Measurements from ENCODE around the gene GEN1. TPM values are rescaled to one million over a fixed set of nuclear protein-coding genes. Genes with fewer than 3 reads are reported as not detected.

The GEN1 gene
- total and polyA plus RNA-seq, 2 of the 13 experiments (the other 11 are each of a cell fraction or from before 2014, with no cell fraction given), result 9.9 to 27.1 TPM

DNA sequence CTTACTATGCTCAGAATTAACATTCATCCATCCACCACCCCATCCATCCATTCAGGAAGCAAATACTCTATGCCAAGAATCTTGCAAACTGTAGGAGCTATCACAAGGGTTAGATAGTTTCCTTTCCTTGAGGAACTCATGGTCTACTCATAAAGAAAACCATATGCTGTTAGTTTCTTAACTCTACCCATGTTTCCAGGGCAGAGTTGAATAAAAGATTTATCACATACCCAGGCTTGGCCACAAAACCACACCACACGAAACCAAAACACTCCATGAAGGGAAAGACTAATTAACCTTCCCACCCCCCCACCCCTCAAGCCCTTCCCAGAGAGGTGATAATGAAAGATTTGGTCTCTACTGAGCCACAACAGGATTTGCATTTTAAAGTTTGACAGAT, 38.6 kb downstream of the GEN1 start:
- no peak for DNase-seq (ENCODE audit: low spot score)
- ChIA-PET POLR2A (no interaction called here), CTCF (ENCODE audit: low intra/inter-chr PET ratio, low total read pairs) (no interaction called here)
- no TSS peak for BruUV-seq (replicated peaks)
- no peak for ATAC-seq
- intact Hi-C loops (cut with micrococcal nuclease; ENCODE audit: unreplicated experiment) (no loop called here), in situ Hi-C loops (cut with HindIII; ENCODE audit: extremely low pct_ligation_motif_present, low pct_unique_long_range_greater_than_20kb) (no loop called here)
- FAIRE-seq, result no peak
- H4K20me1 ChIP-seq (ENCODE audit: insufficient read depth, low read length), result no peaks in the 10 kb centered on the region
- H3K79me2 ChIP-seq (ENCODE audit: insufficient read depth, low read length), result no peaks in the 10 kb centered on the region
- H3K4me2 ChIP-seq (ENCODE audit: low read depth, low read length), result no peak overlapping the region
- TF ChIP-seq, protein P1, sequence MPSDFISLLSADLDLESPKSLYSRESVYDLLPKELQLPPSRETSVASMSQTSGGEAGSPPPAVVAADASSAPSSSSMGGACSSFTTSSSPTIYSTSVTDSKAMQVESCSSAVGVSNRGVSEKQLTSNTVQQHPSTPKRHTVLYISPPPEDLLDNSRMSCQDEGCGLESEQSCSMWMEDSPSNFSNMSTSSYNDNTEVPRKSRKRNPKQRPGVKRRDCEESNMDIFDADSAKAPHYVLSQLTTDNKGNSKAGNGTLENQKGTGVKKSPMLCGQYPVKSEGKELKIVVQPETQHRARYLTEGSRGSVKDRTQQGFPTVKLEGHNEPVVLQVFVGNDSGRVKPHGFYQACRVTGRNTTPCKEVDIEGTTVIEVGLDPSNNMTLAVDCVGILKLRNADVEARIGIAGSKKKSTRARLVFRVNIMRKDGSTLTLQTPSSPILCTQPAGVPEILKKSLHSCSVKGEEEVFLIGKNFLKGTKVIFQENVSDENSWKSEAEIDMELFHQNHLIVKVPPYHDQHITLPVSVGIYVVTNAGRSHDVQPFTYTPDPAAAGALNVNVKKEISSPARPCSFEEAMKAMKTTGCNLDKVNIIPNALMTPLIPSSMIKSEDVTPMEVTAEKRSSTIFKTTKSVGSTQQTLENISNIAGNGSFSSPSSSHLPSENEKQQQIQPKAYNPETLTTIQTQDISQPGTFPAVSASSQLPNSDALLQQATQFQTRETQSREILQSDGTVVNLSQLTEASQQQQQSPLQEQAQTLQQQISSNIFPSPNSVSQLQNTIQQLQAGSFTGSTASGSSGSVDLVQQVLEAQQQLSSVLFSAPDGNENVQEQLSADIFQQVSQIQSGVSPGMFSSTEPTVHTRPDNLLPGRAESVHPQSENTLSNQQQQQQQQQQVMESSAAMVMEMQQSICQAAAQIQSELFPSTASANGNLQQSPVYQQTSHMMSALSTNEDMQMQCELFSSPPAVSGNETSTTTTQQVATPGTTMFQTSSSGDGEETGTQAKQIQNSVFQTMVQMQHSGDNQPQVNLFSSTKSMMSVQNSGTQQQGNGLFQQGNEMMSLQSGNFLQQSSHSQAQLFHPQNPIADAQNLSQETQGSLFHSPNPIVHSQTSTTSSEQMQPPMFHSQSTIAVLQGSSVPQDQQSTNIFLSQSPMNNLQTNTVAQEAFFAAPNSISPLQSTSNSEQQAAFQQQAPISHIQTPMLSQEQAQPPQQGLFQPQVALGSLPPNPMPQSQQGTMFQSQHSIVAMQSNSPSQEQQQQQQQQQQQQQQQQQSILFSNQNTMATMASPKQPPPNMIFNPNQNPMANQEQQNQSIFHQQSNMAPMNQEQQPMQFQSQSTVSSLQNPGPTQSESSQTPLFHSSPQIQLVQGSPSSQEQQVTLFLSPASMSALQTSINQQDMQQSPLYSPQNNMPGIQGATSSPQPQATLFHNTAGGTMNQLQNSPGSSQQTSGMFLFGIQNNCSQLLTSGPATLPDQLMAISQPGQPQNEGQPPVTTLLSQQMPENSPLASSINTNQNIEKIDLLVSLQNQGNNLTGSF (CRISPR knock-in tag; IDR thresholded peaks at IDR 0.05), result no peak
- TF ChIP-seq ZNF615 (CRISPR knock-in tag; IDR thresholded peaks at IDR 0.05; ENCODE audit: borderline replicate concordance), result no peak
- TF ChIP-seq KDM5A (IDR thresholded peaks at IDR 0.05; ENCODE audit: borderline replicate concordance, low read length), result no peak
- no peak for TF ChIP-seq SRSF1 (optimal IDR thresholded peaks at IDR 0.05; ENCODE audit: low read depth, low read length)
- TF ChIP-seq ZNF383 (CRISPR knock-in tag; IDR thresholded peaks at IDR 0.05; ENCODE audit: borderline replicate concordance), result no peak
- TF ChIP-seq, protein P2, sequence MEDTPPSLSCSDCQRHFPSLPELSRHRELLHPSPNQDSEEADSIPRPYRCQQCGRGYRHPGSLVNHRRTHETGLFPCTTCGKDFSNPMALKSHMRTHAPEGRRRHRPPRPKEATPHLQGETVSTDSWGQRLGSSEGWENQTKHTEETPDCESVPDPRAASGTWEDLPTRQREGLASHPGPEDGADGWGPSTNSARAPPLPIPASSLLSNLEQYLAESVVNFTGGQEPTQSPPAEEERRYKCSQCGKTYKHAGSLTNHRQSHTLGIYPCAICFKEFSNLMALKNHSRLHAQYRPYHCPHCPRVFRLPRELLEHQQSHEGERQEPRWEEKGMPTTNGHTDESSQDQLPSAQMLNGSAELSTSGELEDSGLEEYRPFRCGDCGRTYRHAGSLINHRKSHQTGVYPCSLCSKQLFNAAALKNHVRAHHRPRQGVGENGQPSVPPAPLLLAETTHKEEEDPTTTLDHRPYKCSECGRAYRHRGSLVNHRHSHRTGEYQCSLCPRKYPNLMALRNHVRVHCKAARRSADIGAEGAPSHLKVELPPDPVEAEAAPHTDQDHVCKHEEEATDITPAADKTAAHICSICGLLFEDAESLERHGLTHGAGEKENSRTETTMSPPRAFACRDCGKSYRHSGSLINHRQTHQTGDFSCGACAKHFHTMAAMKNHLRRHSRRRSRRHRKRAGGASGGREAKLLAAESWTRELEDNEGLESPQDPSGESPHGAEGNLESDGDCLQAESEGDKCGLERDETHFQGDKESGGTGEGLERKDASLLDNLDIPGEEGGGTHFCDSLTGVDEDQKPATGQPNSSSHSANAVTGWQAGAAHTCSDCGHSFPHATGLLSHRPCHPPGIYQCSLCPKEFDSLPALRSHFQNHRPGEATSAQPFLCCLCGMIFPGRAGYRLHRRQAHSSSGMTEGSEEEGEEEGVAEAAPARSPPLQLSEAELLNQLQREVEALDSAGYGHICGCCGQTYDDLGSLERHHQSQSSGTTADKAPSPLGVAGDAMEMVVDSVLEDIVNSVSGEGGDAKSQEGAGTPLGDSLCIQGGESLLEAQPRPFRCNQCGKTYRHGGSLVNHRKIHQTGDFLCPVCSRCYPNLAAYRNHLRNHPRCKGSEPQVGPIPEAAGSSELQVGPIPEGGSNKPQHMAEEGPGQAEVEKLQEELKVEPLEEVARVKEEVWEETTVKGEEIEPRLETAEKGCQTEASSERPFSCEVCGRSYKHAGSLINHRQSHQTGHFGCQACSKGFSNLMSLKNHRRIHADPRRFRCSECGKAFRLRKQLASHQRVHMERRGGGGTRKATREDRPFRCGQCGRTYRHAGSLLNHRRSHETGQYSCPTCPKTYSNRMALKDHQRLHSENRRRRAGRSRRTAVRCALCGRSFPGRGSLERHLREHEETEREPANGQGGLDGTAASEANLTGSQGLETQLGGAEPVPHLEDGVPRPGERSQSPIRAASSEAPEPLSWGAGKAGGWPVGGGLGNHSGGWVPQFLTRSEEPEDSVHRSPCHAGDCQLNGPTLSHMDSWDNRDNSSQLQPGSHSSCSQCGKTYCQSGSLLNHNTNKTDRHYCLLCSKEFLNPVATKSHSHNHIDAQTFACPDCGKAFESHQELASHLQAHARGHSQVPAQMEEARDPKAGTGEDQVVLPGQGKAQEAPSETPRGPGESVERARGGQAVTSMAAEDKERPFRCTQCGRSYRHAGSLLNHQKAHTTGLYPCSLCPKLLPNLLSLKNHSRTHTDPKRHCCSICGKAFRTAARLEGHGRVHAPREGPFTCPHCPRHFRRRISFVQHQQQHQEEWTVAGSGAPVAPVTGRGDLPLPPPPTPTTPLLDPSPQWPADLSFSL (CRISPR knock-in tag; IDR thresholded peaks at IDR 0.05), result no peak
- TF ChIP-seq, protein P3, sequence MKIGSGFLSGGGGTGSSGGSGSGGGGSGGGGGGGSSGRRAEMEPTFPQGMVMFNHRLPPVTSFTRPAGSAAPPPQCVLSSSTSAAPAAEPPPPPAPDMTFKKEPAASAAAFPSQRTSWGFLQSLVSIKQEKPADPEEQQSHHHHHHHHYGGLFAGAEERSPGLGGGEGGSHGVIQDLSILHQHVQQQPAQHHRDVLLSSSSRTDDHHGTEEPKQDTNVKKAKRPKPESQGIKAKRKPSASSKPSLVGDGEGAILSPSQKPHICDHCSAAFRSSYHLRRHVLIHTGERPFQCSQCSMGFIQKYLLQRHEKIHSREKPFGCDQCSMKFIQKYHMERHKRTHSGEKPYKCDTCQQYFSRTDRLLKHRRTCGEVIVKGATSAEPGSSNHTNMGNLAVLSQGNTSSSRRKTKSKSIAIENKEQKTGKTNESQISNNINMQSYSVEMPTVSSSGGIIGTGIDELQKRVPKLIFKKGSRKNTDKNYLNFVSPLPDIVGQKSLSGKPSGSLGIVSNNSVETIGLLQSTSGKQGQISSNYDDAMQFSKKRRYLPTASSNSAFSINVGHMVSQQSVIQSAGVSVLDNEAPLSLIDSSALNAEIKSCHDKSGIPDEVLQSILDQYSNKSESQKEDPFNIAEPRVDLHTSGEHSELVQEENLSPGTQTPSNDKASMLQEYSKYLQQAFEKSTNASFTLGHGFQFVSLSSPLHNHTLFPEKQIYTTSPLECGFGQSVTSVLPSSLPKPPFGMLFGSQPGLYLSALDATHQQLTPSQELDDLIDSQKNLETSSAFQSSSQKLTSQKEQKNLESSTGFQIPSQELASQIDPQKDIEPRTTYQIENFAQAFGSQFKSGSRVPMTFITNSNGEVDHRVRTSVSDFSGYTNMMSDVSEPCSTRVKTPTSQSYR (CRISPR knock-in tag; IDR thresholded peaks at IDR 0.05; ENCODE audit: borderline replicate concordance), result no peak
- no peak for TF ChIP-seq ZNF674 (CRISPR knock-in tag; IDR thresholded peaks at IDR 0.05; ENCODE audit: low read depth)
- H3K36me3 ChIP-seq (replicated peaks in 1 of 2; ENCODE audit: control insufficient read depth in 1 of 2, insufficient read depth in 2 of 2, low read length in 2 of 2), result no peaks in the 10 kb centered on the region
- no peaks in the 10 kb centered on the region for H3K9me3 ChIP-seq (ENCODE audit: low read length)
- 0% methylated on average over 1 of the region's 1 CpG for WGBS (ENCODE audit: low lambda C conversion rate)
- H3K9ac ChIP-seq (ENCODE audit: insufficient read depth, low read depth, low read length), result no peak overlapping the region
- H3K27me3 ChIP-seq (ENCODE audit: control insufficient read depth in 1 of 2, insufficient read depth in 2 of 2, low read length in 2 of 2), result peaks cover 2 to 6% of the 10 kb centered on the region in 2 experiments; a peak in 4 of 5 replicates
- H3K27ac ChIP-seq (ENCODE audit: extremely low read length, insufficient read depth, low read length), result no peak overlapping the region
- H3K4me1 ChIP-seq (ENCODE audit: insufficient read depth, low read length), result no peaks in the 10 kb centered on the region
- no peak overlapping the region for H2AFZ ChIP-seq (ENCODE audit: low read length)
- H3K4me3 ChIP-seq (replicated peaks in 1 of 3; ENCODE audit: insufficient read depth in 1 of 3, low read depth in 2 of 3, low read length in 3 of 3), result no peak overlapping the region

All from HepG2 (cell line).